ENCODE results near the gene SHOX.

The SHOX gene

GRCh38 chrX:675279-675954 is 44.8 kb downstream of the SHOX start:
- DNase-seq: no peak

GRCh38 chrX:675955-676295 is 45.3 kb downstream of the SHOX start:
- no peak for DNase-seq

- no peak for DNase-seq
Measured at GRCh38 chrX:677376-677775, 46.8 kb downstream of the SHOX start.

- no peak for DNase-seq
Measured at GRCh38 chrX:679291-679979, 48.8 kb downstream of the SHOX start.

GRCh38 chrX:680062-680461 is 49.5 kb downstream of the SHOX start:
- no peak for DNase-seq

- DNase-seq: no peak
Measured at GRCh38 chrX:681989-682388, 51.4 kb downstream of the SHOX start.

- no peak for DNase-seq
Measured at GRCh38 chrX:682892-683291, 52.3 kb downstream of the SHOX start.

- no peak for DNase-seq
Measured at GRCh38 chrX:683576-683975, 53.0 kb downstream of the SHOX start.

DNA sequence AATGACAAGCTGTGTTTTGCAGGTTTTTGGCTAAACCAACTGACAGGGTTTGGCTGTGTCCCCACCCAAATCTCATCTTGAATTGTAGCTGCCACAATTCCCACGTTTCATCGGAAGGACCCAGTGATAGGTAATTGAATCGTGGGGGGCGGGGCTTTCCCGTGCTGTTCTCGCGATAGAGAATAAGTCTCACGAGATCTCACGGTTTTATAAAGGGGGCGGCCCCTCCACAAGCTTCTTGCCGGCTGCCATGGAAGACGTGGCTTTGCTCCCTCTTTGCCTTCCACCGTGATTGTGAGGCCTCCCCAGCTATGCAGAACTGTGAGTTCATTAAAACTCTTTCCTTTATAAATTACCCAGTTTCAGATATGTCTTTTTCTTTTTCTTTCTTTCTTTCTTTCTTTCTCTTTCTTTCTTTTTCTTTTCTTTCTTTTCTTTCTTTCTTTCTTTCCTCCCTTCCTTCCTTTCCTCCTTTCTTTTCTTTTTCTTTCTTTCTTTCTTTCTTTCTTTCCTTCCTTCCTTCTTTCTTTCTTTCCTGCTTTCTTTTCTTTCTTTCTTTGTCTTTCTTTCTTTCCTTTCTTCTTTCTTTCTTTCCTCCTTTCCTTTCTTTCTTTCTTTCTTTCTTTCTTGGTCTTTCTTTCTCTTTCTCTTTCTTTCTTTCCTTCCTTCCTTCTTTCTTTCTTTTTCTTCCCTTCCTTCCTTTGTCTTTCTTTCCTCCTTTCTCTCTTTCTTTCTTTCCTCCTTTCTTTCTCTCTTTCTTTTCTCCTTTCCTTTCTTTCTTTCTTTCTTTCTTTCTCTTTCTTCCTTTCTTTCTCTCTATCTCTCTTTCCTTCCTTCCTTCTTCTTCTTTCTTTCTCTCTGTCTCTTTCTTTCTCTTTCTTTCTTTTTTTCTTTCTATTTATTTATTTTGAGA is 54.8 kb downstream of the SHOX start:
- no peak for DNase-seq

DNA sequence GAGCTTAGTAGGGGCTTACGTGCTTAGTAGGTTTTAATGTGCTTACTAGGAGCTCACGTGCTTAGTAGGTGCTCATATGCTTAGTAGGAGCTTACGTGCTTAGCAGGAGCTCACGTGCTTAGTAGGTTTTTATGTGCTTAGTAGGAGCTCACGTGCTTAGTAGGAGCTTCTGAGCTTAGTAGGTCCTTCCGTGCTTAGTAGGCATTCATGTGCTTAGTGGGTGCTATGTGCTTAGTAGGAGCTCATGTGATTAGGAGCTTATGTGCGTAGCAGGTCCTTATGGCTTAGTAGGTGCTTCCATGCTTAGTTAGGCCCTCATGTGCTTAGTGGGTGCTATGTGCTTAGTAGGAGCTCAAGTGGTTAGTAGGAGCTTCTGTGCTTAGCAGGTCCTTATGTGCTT is 59.4 kb downstream of the SHOX start:
- DNase-seq: no peak

- no peak for DNase-seq
Measured at GRCh38 chrX:694800-695199, 64.2 kb downstream of the SHOX start.

- no peak for DNase-seq
Measured at GRCh38 chrX:698206-698605, 67.6 kb downstream of the SHOX start.

GRCh38 chrX:700936-701335 is 70.3 kb downstream of the SHOX start:
- no peak for DNase-seq

DNA sequence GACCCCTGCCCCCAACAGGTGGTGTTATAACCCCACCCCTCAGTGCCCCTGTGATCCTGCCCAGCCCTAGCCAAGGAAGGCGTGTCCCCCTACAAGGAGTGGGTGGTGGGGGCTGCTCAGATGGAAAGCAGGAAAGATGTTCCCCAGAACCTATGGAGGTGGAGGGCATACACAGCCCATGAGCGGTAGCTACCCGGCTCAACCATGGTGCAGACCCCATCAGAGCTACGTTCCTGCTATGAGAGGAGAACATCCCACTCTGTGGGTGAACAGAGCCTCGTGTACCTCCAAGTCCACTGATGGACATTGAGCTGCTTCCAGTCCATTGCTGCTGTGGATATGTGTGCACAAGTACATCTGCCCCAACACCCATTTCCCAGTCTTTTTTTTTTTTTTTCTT is 71.1 kb downstream of the SHOX start:
- DNase-seq: no peak

DNA sequence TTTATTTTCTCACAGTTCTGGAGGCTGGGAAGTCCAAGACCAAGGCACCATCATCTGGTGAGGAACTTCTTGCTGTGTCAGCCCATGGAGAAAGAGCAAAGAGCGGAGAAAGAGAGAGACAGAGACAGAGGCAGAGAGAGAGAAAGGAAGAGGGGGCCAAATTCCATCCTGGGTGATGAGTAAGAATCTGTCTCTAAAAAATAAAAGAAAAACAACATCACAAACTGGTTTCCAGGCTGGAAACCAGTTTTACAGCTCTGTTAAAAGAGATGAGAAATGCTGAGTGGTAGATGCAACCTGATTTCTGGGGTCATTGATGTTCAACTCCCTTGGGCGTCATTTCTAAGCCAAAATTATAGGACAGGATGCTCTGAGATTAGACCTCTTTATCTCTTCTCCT is 72.9 kb downstream of the SHOX start:
- no peak for DNase-seq

GRCh38 chrX:703866-704265 is 73.3 kb downstream of the SHOX start:
- no peak for DNase-seq

Data from NCI-H1092 (cell line).